Activated CD4-positive, alpha-beta T cell treated with anti-CD3 and anti-CD28 coated beads, Interleukin-2, amount 10 ng/mL, durations not matched to agents 24 days and 14 days (primary cell): Measurements from ENCODE around the gene NKRF. TPM values are rescaled to one million over a fixed set of nuclear protein-coding genes. Genes with fewer than 3 reads are reported as not detected.

ENCODE experiments used
- total RNA-seq: library from RNA; stranded (reverse); gene quantifications from 2 replicates; pipeline ENCODE4 v1.2.3, GENCODE V29; 2022

Gene NKRF
- total RNA-seq, 1 donor from 2014 or later, result 29.8 TPM

Other genes with a start within 250 kb of the NKRF start
- 10.6 and 10.7 TPM in 2 replicates for gene SLC25A43, start 207.1 kb downstream of the NKRF start, total RNA-seq
- gene SLC25A5, start 138.0 kb downstream of the NKRF start, total RNA-seq, result 532 and 544 TPM in 2 replicates
- gene STEEP1, start 41.0 kb downstream of the NKRF start, total RNA-seq, result 24.4 and 25.4 TPM in 2 replicates
- gene UBE2A, start 31.9 kb downstream of the NKRF start, total RNA-seq, result 58.8 and 60.9 TPM in 2 replicates
- gene SEPTIN6, start 86.7 kb upstream of the NKRF start, total RNA-seq, result 151 and 153 TPM in 2 replicates
- 0.35 and 0.45 TPM in 2 replicates for gene SOWAHD, start 152.2 kb upstream of the NKRF start, total RNA-seq
- 2,109 and 2,135 TPM in 2 replicates for gene RPL39, start 185.2 kb upstream of the NKRF start, total RNA-seq
- 12.4 and 12.6 TPM in 2 replicates for gene UPF3B, start 246.5 kb upstream of the NKRF start, total RNA-seq